Natural killer cell treated with Interleukin-12 subunit alpha and Interleukin-12 subunit beta and Interleukin-15 and Interleukin-18, amount 100 ng/mL, for 72 hours (primary cell): ENCODE results near the gene PDE4B. TPM values are rescaled to one million over a fixed set of nuclear protein-coding genes. Genes with fewer than 3 reads are reported as not detected.
"Not testable (repeated sequence)": the region's sequence is repeated elsewhere in the genome, so short reads cannot be mapped to it uniquely, and the experiment has no call there.

Experiments used
- ATAC-seq, 2 donors: fragments of 150-1000 bp; cut with Tn5 transposase in 1 of 2; sonication (Bioruptor Pico), chemical (Tn5 transposase) in 1 of 2; 2 replicates each; pipeline ENCODE4 v1.10.0; 2021
- DNase-seq: peaks from one replicate; pipeline ENCODE4 v3.0.0; 2022; ENCODE audit warnings: low spot score
- H3K27ac Mint-ChIP-seq, 2 donors: 1 replicate in 1 of 2; 2 replicates in 1 of 2; pipeline ENCODE4 v1.8.0; 2022; ENCODE audit warnings: mixed read lengths in 2 of 2, mild to moderate bottlenecking in 1 of 2, moderate library complexity in 1 of 2
- H3K27me3 Mint-ChIP-seq, 2 donors: 1 replicate in 1 of 2; 2 replicates in 1 of 2; pipeline ENCODE4 v1.8.0; 2022; ENCODE audit warnings: mixed read lengths in 2 of 2
- H3K36me3 Mint-ChIP-seq: one replicate; pipeline ENCODE4 v1.8.0; 2022; ENCODE audit warnings: mixed read lengths
- H3K4me1 Mint-ChIP-seq, 2 donors: 1 replicate in 1 of 2; 2 replicates in 1 of 2; pipeline ENCODE4 v1.8.0; 2022; ENCODE audit warnings: low read depth in 2 of 2, mixed read lengths in 2 of 2, mild to moderate bottlenecking in 1 of 2
- H3K4me3 Mint-ChIP-seq: one replicate; pipeline ENCODE4 v1.8.0; 2022; ENCODE audit warnings: mixed read lengths
- H3K9me3 Mint-ChIP-seq: 2 replicates; pipeline ENCODE4 v1.8.0; 2022; ENCODE audit warnings: mixed read lengths
- total RNA-seq, 2 donors: library from RNA; stranded (reverse); gene quantifications; one replicate each; pipeline ENCODE4 v1.2.3, GENCODE V29; 2022

The PDE4B gene
- total RNA-seq, 2 donors from 2014 or later = 83.8 to 136 TPM

- H3K9me3 Mint-ChIP-seq = peaks cover 7% of the 10 kb centered on the region
- no peaks in the 10 kb centered on the region for H3K27me3 Mint-ChIP-seq
- no peak for DNase-seq
- peaks cover 8 to 26% of the 10 kb centered on the region in 2 donors for H3K4me1 Mint-ChIP-seq
- H3K4me3 Mint-ChIP-seq = no peak overlapping the region
- peaks cover 9% of the 10 kb centered on the region for H3K36me3 Mint-ChIP-seq
- peak; percentile 36 to 52 for ATAC-seq
- H3K27ac Mint-ChIP-seq = peak overlapping the region; percentile 48 to 55
Observed at GRCh38 chr1:66317248-66317515, 524.5 kb downstream of the PDE4B start.

DNA sequence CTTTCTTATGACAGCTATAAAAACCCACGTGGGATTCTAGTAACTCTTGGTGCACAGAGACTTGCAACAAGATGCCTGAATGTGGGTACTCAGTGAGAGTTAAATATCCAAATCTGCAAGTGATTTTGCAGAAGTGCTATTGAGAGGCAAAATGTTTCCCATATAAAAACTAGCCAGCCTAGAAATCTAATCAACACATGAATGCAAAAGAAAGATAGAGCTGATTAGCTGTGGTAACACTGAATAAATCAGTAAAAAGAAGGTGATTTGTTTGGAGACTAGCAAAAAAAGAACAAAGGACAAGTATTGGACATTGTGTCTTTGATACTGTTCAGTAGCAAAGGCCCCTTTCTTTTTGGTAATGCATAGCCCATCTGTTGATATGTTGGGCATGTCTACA, 527.5 kb downstream of the PDE4B start:
- H3K27me3 Mint-ChIP-seq = no peaks in the 10 kb centered on the region
- no peak for DNase-seq

DNA sequence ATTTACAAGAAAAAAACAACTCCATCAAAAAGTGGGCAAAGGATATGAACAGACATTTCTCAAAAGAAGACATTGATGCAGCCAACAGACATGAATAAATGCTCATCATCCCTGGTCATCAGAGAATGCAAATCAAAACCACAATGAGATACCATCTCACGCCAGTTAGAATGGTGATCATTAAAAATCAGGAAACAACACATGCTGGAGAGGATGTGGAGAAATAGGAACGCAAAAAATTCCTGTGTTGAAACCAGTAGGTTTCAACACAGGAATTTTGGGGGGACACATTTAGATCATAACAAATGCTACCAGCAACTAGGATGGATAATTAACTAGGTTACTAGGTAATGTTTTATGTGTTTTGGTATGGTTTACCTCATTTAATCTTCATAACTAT, 529.8 kb downstream of the PDE4B start:
- ATAC-seq, H3K27me3 Mint-ChIP-seq, DNase-seq, H3K9me3 Mint-ChIP-seq, H3K4me3 Mint-ChIP-seq: not testable (repeated sequence)
- H3K27ac Mint-ChIP-seq = peak overlapping the region in 1 of 2 donors; percentile 46
- H3K4me1 Mint-ChIP-seq = peaks cover 33 to 40% of the 10 kb centered on the region in 2 donors
- peaks cover 10% of the 10 kb centered on the region for H3K36me3 Mint-ChIP-seq

More for the DNA sequence above, 527.5 kb downstream of the PDE4B start:
- H3K27ac Mint-ChIP-seq = no peak overlapping the region
- peaks cover 10% of the 10 kb centered on the region for H3K36me3 Mint-ChIP-seq
- H3K9me3 Mint-ChIP-seq = peaks cover 3% of the 10 kb centered on the region
- no peak for ATAC-seq
- H3K4me3 Mint-ChIP-seq = no peak overlapping the region
- peaks cover 25 to 40% of the 10 kb centered on the region in 2 donors for H3K4me1 Mint-ChIP-seq

DNA sequence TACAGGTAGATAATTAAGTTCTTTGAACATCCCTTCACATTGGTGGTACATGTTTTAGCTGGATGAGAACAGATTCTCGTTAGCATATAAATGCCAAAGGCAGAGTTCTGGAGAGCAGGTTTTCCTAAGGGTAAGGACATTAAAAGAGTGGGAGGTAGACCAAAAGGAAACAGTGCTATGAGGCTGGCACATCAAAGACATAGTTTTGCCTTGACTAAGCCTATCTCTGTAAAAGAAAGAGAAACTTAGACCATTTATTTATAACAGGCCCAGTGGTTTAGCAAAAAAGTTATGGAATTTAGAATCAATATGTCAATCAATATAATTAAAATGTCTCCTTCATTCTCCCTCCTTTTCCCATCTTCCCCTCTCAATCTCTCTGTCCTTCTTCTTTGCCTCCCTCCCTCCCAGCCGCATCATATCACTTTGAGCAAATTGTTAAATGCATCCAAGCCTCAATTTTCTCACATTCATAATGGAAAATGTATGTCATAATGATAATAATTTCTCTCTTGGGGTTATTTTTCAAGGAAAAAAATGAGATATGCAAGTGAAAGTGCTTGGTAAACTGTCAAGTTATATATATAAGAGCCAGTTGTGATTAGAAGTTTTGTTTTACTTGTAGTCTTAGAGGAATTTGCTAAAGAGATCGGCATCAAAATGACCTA, 531.4 kb downstream of the PDE4B start:
- Mint-ChIP-seq H3K27me3 (no peaks in the 10 kb centered on the region), H3K4me3 (peak overlapping the region; percentile 8), H3K27ac (peak overlapping the region; percentile 31 to 63), H3K4me1 (peaks cover 44 to 50% of the 10 kb centered on the region in 2 donors), H3K9me3 (peaks cover 2% of the 10 kb centered on the region), H3K36me3 (peaks cover 10% of the 10 kb centered on the region)
- DNase-seq (no peak), ATAC-seq (peak; percentile 43 to 62)

GRCh38 chr1:66325594-66326380, 533.1 kb downstream of the PDE4B start:
- no peaks in the 10 kb centered on the region for H3K9me3 Mint-ChIP-seq
- no peak for ATAC-seq
- H3K27ac Mint-ChIP-seq = peak overlapping the region in 1 of 2 donors; percentile 63
- H3K27me3 Mint-ChIP-seq = no peaks in the 10 kb centered on the region
- H3K4me1 Mint-ChIP-seq = peaks cover 61 to 62% of the 10 kb centered on the region in 2 donors
- peaks cover 10% of the 10 kb centered on the region for H3K36me3 Mint-ChIP-seq
- H3K4me3 Mint-ChIP-seq = no peak overlapping the region
- no peak for DNase-seq

DNA sequence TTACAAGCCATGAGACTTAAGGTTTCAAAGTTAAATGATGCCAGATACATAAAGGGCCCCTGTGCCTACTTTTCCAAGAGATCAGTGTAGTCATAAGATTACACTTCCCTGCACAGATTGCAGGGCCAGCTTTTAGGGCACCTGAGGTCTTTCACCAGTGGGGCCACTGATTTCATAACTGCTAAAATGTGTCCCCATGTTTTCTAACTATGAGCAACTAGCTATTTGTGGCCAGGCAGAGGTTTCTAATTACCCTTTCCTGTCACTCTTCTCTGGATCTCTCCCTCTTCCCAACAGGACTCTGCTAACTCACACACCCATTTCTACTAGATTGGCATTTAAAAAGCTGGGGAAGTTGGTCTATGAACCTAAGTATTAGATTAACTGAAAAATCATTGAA, 534.2 kb downstream of the PDE4B start:
- no peaks in the 10 kb centered on the region for H3K27me3 Mint-ChIP-seq
- ATAC-seq (no peak), DNase-seq (no peak)
- no peak overlapping the region for H3K4me3 Mint-ChIP-seq
- peak overlapping the region; percentile 84 to 96 for H3K27ac Mint-ChIP-seq
- H3K36me3 Mint-ChIP-seq = peaks cover 4% of the 10 kb centered on the region
- peaks cover 56 to 61% of the 10 kb centered on the region in 2 donors for H3K4me1 Mint-ChIP-seq
- H3K9me3 Mint-ChIP-seq = no peaks in the 10 kb centered on the region

- ATAC-seq (no peak), DNase-seq (no peak)
- peak overlapping the region in 1 of 2 donors; percentile 96 for H3K27ac Mint-ChIP-seq
- peaks cover 51 to 57% of the 10 kb centered on the region in 2 donors for H3K4me1 Mint-ChIP-seq
- H3K27me3 Mint-ChIP-seq = no peaks in the 10 kb centered on the region
- H3K36me3 Mint-ChIP-seq = peaks cover under 1% of the 10 kb centered on the region
- H3K4me3 Mint-ChIP-seq = no peak overlapping the region
- H3K9me3 Mint-ChIP-seq = no peaks in the 10 kb centered on the region
Observed at GRCh38 chr1:66327588-66327987, 534.9 kb downstream of the PDE4B start.

- Mint-ChIP-seq H3K27me3 (no peaks in the 10 kb centered on the region), H3K27ac (peak overlapping the region; percentile 95 to 96), H3K4me3 (peak overlapping the region; percentile 87), H3K9me3 (no peaks in the 10 kb centered on the region), H3K4me1 (peaks cover 46 to 55% of the 10 kb centered on the region in 2 donors), H3K36me3 (peaks cover 14% of the 10 kb centered on the region)
- DNase-seq (no peak), ATAC-seq (no peak)
Observed at GRCh38 chr1:66328896-66329295, 536.2 kb downstream of the PDE4B start.

DNA sequence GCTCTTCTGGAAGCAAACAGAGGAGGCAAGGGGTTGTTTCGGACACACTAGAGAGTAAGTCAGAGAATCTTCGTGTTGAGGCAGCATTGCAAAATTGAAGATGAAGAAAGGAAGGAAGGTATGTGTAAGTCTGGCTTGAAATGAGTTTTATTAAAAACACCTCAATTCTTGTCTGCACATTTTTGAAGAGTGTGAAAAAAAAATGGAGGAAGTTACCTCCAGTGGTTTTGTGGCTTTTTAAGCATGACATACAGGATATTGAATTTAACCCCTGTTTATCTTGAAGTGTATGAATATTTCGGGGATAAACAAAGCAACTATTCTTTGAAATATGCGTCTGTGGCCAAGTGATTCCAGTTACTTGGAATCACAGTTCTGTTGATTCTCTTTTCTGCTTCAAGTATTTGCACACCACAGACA, 538.0 kb downstream of the PDE4B start:
- no peak for DNase-seq
- H3K9me3 Mint-ChIP-seq = no peaks in the 10 kb centered on the region
- peaks cover 41 to 50% of the 10 kb centered on the region in 2 donors for H3K4me1 Mint-ChIP-seq
- H3K27ac Mint-ChIP-seq = peak overlapping the region; percentile 95 to 96
- ATAC-seq = peak; percentile 74 to 76
- peaks cover 31% of the 10 kb centered on the region for H3K36me3 Mint-ChIP-seq
- peak overlapping the region; percentile 87 for H3K4me3 Mint-ChIP-seq
- H3K27me3 Mint-ChIP-seq = no peaks in the 10 kb centered on the region

GRCh38 chr1:66331658-66332547, 539.2 kb downstream of the PDE4B start:
- peaks cover 48 to 57% of the 10 kb centered on the region in 2 donors for H3K4me1 Mint-ChIP-seq
- H3K27ac Mint-ChIP-seq = peak overlapping the region; percentile 95 to 96
- no peaks in the 10 kb centered on the region for H3K9me3 Mint-ChIP-seq
- H3K4me3 Mint-ChIP-seq = peak overlapping the region; percentile 87
- ATAC-seq (peak; percentile 55 to 74), DNase-seq (peak; percentile 79)
- no peaks in the 10 kb centered on the region for H3K27me3 Mint-ChIP-seq
- H3K36me3 Mint-ChIP-seq = peaks cover 34% of the 10 kb centered on the region

DNA sequence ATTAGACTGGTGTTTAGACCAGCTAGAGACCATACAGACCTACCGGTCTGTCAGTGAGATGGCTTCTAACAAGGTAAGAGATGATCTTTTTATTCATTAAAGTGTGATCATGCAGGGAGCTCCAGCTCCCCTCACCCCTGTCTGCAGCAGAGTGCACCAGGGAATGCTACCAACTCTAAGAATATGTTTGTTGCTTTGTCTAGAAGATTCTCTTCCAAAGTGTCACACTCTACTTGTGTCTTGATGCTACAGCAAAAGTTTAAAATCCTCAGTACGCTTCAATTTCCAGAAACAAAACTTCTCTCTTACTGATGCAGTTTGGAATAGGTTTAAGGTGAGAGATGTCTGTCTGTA, 539.8 kb downstream of the PDE4B start:
- no peaks in the 10 kb centered on the region for H3K27me3 Mint-ChIP-seq
- H3K4me3 Mint-ChIP-seq = peak overlapping the region; percentile 87
- ATAC-seq = peak in 1 of 2 donors; percentile 1
- H3K27ac Mint-ChIP-seq = peak overlapping the region; percentile 95 to 96
- peaks cover 51 to 60% of the 10 kb centered on the region in 2 donors for H3K4me1 Mint-ChIP-seq
- no peaks in the 10 kb centered on the region for H3K9me3 Mint-ChIP-seq
- H3K36me3 Mint-ChIP-seq = peaks cover 39% of the 10 kb centered on the region
- no peak for DNase-seq

DNA sequence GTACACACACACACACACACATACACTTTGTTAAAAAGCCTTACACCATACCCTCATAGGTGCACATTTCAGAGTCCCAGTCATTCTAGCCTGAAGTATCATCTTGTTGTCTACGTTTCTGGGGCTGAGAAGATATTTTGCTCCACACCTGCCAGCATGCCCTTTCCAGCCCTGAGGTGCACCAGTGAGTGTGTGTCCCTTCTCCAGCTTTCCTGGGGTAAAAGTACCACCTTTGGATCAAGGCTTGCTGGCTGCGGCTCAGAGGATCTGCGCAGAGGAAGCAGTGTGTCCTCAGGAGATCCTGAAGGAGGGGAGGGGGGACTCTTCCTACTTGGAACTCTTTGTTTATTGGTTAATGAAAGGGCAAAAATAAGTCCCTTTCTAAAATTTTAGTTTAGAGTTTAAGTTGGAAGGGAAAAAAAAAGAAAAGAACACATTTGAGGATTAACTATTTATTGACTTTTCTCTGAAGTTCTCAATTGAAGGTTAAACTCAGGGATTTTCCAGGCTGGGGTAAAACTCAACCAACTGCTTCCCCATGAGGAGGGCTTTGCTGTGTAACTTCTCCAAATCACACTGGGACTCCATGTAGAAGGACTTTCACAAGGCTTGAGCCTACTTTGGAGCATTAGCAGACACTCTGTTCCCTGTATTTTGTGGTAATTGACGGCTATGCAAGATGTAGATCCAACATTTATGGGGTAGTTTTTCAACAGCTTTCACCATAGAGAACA, 540.9 kb downstream of the PDE4B start:
- Mint-ChIP-seq H3K4me3 (peak overlapping the region; percentile 87), H3K36me3 (peaks cover 41% of the 10 kb centered on the region), H3K9me3 (no peaks in the 10 kb centered on the region), H3K27me3 (no peaks in the 10 kb centered on the region), H3K27ac (peak overlapping the region; percentile 95 to 96), H3K4me1 (peaks cover 47 to 55% of the 10 kb centered on the region in 2 donors)
- ATAC-seq (no peak), DNase-seq (no peak)

- no peak for DNase-seq
- Mint-ChIP-seq H3K4me1 (peaks cover 46 to 51% of the 10 kb centered on the region in 2 donors), H3K27me3 (no peaks in the 10 kb centered on the region), H3K9me3 (no peaks in the 10 kb centered on the region), H3K4me3 (peak overlapping the region; percentile 87), H3K27ac (peak overlapping the region; percentile 95 to 96), H3K36me3 (peaks cover 43% of the 10 kb centered on the region)
- ATAC-seq = no peak
Observed at GRCh38 chr1:66334318-66334717, 541.6 kb downstream of the PDE4B start.
